NB4 (cell line): ENCODE data around the gene ATL1.

Experiments
- DNase-seq: peaks from one replicate; pipeline ENCODE4 v3.0.0; 2010; ENCODE audit warnings: low read depth
- H3K4me3 ChIP-seq: one replicate; pipeline ENCODE4 v1.5.1; 2011; ENCODE audit warnings: mild to moderate bottlenecking, low read depth, low read length, moderate library complexity
- MYC ChIP-seq: IDR thresholded peaks from 2 replicates; pipeline ENCODE4 v1.6.1; 2011; ENCODE audit warnings: low read depth, low read length
- POLR2A ChIP-seq: IDR thresholded peaks from 2 replicates; pipeline ENCODE4 v1.6.1; 2011; ENCODE audit warnings: mild to moderate bottlenecking; ENCODE audit not compliant: insufficient read length; ENCODE audit errors: extremely low read depth
- TF ChIP-seq, protein P1 (sequence below): IDR thresholded peaks from 2 replicates; pipeline ENCODE4 v1.6.1; 2011; ENCODE audit warnings: low read depth, low read length
- TF ChIP-seq, protein P2 (sequence below): IDR thresholded peaks from one replicate; pipeline ENCODE4 v1.5.1; 2012; ENCODE audit warnings: low read depth, low read length

The ATL1 gene

GRCh38 chr14:50610465-50610864, 50.5 kb downstream of the ATL1 start:
- TF ChIP-seq, protein P1, sequence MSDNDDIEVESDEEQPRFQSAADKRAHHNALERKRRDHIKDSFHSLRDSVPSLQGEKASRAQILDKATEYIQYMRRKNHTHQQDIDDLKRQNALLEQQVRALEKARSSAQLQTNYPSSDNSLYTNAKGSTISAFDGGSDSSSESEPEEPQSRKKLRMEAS, result no peak
- TF ChIP-seq MYC, result no peak
- TF ChIP-seq, protein P2, sequence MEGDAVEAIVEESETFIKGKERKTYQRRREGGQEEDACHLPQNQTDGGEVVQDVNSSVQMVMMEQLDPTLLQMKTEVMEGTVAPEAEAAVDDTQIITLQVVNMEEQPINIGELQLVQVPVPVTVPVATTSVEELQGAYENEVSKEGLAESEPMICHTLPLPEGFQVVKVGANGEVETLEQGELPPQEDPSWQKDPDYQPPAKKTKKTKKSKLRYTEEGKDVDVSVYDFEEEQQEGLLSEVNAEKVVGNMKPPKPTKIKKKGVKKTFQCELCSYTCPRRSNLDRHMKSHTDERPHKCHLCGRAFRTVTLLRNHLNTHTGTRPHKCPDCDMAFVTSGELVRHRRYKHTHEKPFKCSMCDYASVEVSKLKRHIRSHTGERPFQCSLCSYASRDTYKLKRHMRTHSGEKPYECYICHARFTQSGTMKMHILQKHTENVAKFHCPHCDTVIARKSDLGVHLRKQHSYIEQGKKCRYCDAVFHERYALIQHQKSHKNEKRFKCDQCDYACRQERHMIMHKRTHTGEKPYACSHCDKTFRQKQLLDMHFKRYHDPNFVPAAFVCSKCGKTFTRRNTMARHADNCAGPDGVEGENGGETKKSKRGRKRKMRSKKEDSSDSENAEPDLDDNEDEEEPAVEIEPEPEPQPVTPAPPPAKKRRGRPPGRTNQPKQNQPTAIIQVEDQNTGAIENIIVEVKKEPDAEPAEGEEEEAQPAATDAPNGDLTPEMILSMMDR, result no peak
- TF ChIP-seq POLR2A, result no peak
- DNase-seq, result no peak
- H3K4me3 ChIP-seq, result no peak overlapping the region

DNA sequence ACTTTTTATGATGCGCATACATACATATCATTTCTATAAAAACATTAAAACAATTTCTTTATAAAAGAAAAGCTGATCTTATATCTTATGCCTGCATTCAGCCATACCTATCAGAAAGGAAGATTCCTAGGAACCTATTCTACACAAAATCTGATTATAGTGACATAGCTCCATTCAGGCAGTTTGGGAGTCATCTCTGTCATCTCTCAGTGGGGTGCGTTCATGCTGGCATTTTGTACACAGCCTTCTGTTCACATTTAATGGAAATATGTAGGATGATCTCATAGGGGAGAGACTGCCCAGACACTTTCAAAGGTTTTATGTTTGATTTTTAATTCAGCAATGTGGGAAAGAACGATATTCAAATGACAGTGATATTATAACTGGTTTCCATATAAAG, 52.9 kb downstream of the ATL1 start:
- DNase-seq, result no peak
- TF ChIP-seq POLR2A (no peak), MYC (no peak)
- TF ChIP-seq, protein P1, result no peak
- TF ChIP-seq, protein P2, result no peak
- no peak overlapping the region for H3K4me3 ChIP-seq

DNA sequence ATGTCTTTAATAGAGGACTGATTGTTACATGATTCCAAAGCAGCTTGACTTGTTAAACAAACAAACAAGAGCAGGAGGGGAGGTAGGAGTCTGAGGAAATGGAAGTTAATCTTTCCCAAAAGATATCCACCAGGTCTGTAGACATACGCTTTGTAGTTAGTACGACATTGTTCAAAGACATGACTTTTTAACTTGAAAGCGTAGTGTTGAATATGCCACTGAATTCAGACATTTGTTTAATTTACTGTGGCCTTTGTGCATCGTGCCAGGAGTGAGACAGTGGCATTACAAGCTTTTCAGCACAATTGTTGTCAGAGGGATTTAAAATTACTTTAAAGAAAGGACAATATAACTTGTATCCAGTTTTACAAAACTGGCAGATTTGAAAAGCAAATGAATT, 55.1 kb downstream of the ATL1 start:
- TF ChIP-seq, protein P2, result no peak
- TF ChIP-seq MYC, result no peak
- TF ChIP-seq POLR2A, result no peak
- TF ChIP-seq, protein P1, result no peak
- no peak for DNase-seq
- no peak overlapping the region for H3K4me3 ChIP-seq

DNA sequence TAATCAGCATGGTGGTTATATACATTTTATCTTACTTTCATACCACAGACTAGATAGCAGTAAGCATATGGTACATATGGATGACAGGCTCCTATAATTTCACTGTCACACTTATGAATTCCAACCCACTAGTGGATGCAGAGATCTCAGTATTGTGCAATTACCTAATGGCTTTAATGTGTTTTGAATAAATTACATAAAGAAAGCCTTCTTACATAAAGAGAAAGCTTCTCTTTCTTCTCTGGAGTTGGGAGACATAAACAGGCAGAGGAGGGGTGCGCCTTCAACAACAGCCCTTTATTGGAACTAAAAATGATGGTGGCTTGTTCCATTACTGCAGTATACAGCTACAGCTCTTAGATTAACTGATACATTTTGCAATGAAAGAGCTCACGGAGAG, 55.6 kb downstream of the ATL1 start:
- TF ChIP-seq POLR2A (no peak), MYC (no peak)
- TF ChIP-seq, protein P1, result no peak
- TF ChIP-seq, protein P2, result no peak
- H3K4me3 ChIP-seq, result no peak overlapping the region
- no peak for DNase-seq

DNA sequence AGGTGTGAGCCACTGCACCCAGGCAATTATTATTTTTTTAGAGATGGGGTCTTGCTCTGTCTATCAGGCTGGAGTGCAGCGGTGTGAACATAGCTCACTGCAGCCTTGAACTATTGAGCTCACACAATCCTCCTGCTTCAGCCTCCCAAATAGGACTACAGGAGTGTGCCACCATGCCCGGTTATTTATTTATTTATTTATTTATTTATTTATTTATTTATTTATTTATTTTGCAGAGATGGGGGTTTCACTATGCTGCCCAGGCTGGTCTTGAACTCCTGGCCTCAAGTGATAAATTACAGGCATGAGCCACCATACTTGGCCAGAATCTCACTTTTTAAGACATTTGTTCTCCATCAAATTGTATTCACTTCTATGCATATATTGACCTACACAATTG, 56.3 kb downstream of the ATL1 start:
- H3K4me3 ChIP-seq, result no peak overlapping the region
- TF ChIP-seq POLR2A, result no peak
- no peak for DNase-seq

DNA sequence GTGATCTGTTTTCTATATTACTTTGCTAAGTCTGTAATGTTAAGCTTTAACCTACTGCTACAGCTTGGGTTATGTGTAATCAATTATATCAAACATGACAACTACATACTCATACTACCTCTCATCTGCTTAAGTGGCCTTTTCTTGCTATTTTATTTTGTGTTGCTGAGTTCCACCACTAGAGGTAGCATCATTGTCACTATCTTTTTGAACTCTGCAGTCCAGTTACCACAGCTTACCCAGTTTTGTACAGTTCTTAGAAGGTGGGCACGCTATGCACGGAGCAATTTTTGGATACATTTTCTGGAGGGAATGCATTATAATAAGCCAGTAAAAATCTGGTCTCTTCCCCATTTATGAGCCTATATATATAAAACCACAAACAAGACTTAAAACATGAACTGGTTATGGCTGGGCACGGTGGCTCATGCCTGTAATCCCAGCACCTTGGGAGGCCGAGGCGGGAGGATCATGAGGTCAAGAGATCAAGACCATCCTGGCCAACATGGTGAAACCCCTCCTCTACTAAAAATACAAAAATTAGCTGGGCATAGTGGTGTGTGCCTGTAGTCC, 59.7 kb downstream of the ATL1 start:
- no peak overlapping the region for H3K4me3 ChIP-seq
- TF ChIP-seq, protein P2, result peak; percentile 42
- TF ChIP-seq, protein P1, result no peak
- DNase-seq, result peak; percentile 54
